DOHH2 (cell line): ENCODE measurements around the gene ITPR1.

ENCODE experiments used
- H3F3A ChIP-seq: fragments of 200-600 bp; sonication (generic), shearing (Covaris generic); 2 replicates; pipeline ENCODE4 v1.6.0; 2016; ENCODE audit warnings: antibody characterized with exemption, mild to moderate bottlenecking; ENCODE audit not compliant: control insufficient read depth, insufficient read depth
- H3K27ac ChIP-seq: fragments of 200-600 bp; sonication (generic); 2 replicates; pipeline ENCODE4 v1.5.1; 2014; ENCODE audit warnings: low read depth, mild to moderate bottlenecking, low read length, moderate library complexity
- H3K27me3 ChIP-seq: fragments of 200-600 bp; sonication (generic); 2 replicates; pipeline ENCODE4 v1.6.1; 2014; ENCODE audit warnings: mild to moderate bottlenecking, low read length, mixed read lengths; ENCODE audit not compliant: control insufficient read depth
- H3K36me3 ChIP-seq: fragments of 200-600 bp; sonication (generic); 2 replicates; pipeline ENCODE4 v1.6.1; 2014; ENCODE audit warnings: mild to moderate bottlenecking, low read length, moderate library complexity, mixed read lengths; ENCODE audit not compliant: control insufficient read depth
- H3K4me1 ChIP-seq: fragments of 200-600 bp; sonication (generic); 2 replicates; pipeline ENCODE4 v1.6.1; 2014; ENCODE audit warnings: mild to moderate bottlenecking, low read length, mixed read lengths; ENCODE audit not compliant: control insufficient read depth
- H3K4me2 ChIP-seq: fragments of 200-600 bp; sonication (generic); 2 replicates; pipeline ENCODE4 v1.6.0; 2014; ENCODE audit warnings: mild to moderate bottlenecking, low read length, moderate library complexity
- H3K4me3 ChIP-seq: fragments of 200-600 bp; sonication (generic); 2 replicates; pipeline ENCODE4 v1.5.1; 2014; ENCODE audit warnings: mild to moderate bottlenecking, low read length, mixed read lengths
- H3K79me2 ChIP-seq: fragments of 200-600 bp; sonication (generic); 2 replicates; pipeline ENCODE4 v1.6.1; 2014; ENCODE audit warnings: mild to moderate bottlenecking, low read length, mixed read lengths; ENCODE audit not compliant: control insufficient read depth
- H3K9me2 ChIP-seq: fragments of 200-600 bp; sonication (generic); replicated peaks from 2 replicates; pipeline ENCODE4 v1.6.1; 2014; ENCODE audit warnings: mild to moderate bottlenecking, low read length, mixed read lengths; ENCODE audit not compliant: control insufficient read depth
- H3K9me3 ChIP-seq: fragments of 200-600 bp; sonication (generic); 2 replicates; pipeline ENCODE4 v1.6.1; 2014; ENCODE audit warnings: antibody characterized with exemption, low read length, mixed read lengths; ENCODE audit not compliant: control insufficient read depth, insufficient read depth
- H4K20me1 ChIP-seq: fragments of 200-600 bp; sonication (generic); 2 replicates; pipeline ENCODE4 v1.6.0; 2014; ENCODE audit warnings: low read depth, mild to moderate bottlenecking, antibody characterized with exemption, low read length, moderate library complexity; ENCODE audit not compliant: control insufficient read depth, insufficient read depth
- CTCF ChIP-seq: fragments of 200-600 bp; sonication (generic); IDR thresholded peaks from one replicate; pipeline ENCODE4 v1.5.1; 2014; ENCODE audit warnings: antibody characterized with exemption, mild to moderate bottlenecking, low read depth, low read length; ENCODE audit not compliant: poor library complexity, severe bottlenecking
- EZH2phosphoT487 ChIP-seq: fragments of 200-600 bp; sonication (generic); IDR thresholded peaks from 2 replicates; pipeline ENCODE4 v1.6.1; 2017; ENCODE audit warnings: borderline replicate concordance, mild to moderate bottlenecking, antibody characterized with exemption, low read length, moderate library complexity, mixed read lengths

The ITPR1 gene

DNA sequence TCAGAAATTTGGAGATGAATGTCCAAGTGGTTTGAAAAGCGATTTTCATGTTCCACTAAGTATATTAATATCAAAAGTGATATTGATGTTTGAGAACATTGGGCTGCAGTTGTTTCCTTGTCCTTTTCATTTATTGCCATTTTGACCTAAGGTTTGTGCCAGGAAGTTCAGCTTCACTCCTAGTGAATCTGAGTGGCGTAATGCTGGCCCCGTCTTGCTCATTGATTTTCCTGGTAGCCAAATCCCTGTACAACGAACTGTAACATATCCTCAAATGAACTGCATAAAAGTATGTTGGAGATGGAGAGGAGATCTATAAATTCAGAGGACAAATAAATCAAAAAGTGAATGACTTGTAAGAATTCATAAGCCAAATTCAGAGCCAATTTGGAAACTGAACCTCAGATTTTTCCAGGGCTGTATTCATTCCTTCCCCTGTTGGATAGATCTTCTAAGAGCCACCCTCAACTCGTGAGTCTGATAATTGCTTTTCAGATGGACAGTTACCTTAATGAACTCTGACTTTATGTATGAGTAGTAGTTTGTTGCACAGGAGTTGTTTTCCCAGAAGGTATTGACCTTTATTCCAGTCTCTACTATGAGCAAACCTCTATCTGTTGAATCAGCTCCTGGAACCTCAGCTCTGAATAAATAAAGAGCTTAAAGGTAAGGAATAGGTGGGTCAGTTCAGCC is 72.8 kb downstream of the ITPR1 start:
- TF ChIP-seq CTCF (no peak), EZH2phosphoT487 (no peak)
- no peak overlapping the region for H3K27ac ChIP-seq
- H3K27me3 ChIP-seq, result no peaks in the 10 kb centered on the region
- no peaks in the 10 kb centered on the region for H4K20me1 ChIP-seq
- H3K36me3 ChIP-seq, result no peaks in the 10 kb centered on the region
- H3K9me2 ChIP-seq, result no peaks in the 10 kb centered on the region
- H3K9me3 ChIP-seq, result no peaks in the 10 kb centered on the region
- no peaks in the 10 kb centered on the region for H3K79me2 ChIP-seq
- no peak overlapping the region for H3K4me2 ChIP-seq
- H3K4me1 ChIP-seq, result no peaks in the 10 kb centered on the region
- no peaks in the 10 kb centered on the region for H3F3A ChIP-seq
- no peak overlapping the region for H3K4me3 ChIP-seq

DNA sequence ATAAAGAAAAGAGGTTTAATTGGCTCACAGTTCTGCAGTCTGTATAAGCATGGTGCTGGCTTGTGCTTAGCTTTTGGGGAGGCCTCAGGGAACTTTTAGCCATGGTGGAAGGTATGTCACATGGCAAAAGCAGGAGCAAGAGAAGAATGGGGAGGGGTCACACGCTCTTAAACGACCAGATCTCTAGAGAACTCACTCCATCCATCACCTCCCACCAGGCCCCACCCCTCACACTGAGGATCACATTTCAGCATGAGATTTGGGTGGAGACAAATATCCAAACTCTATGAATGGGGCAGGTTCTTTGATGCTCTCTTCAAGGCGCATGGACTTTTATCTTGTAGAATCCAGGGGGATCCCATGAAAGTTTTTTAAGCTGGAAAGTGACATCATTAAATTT is 75.7 kb downstream of the ITPR1 start:
- Histone ChIP-seq H3K9me2 (no peaks in the 10 kb centered on the region), H3K27me3 (no peaks in the 10 kb centered on the region), H3F3A (no peaks in the 10 kb centered on the region), H4K20me1 (no peaks in the 10 kb centered on the region), H3K36me3 (no peaks in the 10 kb centered on the region), H3K9me3 (no peaks in the 10 kb centered on the region), H3K4me3 (no peak overlapping the region), H3K4me1 (no peaks in the 10 kb centered on the region), H3K27ac (no peak overlapping the region), H3K79me2 (no peaks in the 10 kb centered on the region), H3K4me2 (no peak overlapping the region)
- no peak for TF ChIP-seq CTCF
- TF ChIP-seq EZH2phosphoT487, result no peak

GRCh38 chr3:4570840-4571621 is 77.9 kb downstream of the ITPR1 start:
- Histone ChIP-seq H3K36me3 (no peaks in the 10 kb centered on the region), H3K4me3 (no peak overlapping the region), H3K27ac (no peak overlapping the region), H3K27me3 (no peaks in the 10 kb centered on the region), H3K4me2 (no peak overlapping the region), H3K79me2 (no peaks in the 10 kb centered on the region), H3K9me3 (no peaks in the 10 kb centered on the region), H3K4me1 (no peaks in the 10 kb centered on the region), H4K20me1 (no peaks in the 10 kb centered on the region), H3F3A (no peaks in the 10 kb centered on the region), H3K9me2 (no peaks in the 10 kb centered on the region)
- no peak for TF ChIP-seq CTCF
- no peak for TF ChIP-seq EZH2phosphoT487
